Stimulated activated CD8-positive, alpha-beta memory T cell treated with anti-CD3 and anti-CD28 coated beads, Interleukin-12 subunit alpha, Interleukin-12 subunit beta, amount 100 ng/mL, for 24 hours (primary cell): ENCODE data around the gene ADAMTSL2.

Source experiments
- DNase-seq: peaks from one replicate; pipeline ENCODE4 v3.0.0-alpha.2; 2020; ENCODE audit errors: extremely low read depth

The ADAMTSL2 gene

GRCh38 chr9:133534346-133535291 is at the start of gene ADAMTSL2:
ADAMTSL2 (plus strand) TSS chr9:133534704; CDS start chr9:133536713, 2,009 bp downstream.
- DNase-seq: no peak

- DNase-seq: no peak
Observed at GRCh38 chr9:133485531-133486260, 48.8 kb upstream of the ADAMTSL2 start.

- no peak for DNase-seq
Observed at GRCh38 chr9:133487331-133487725, 47.2 kb upstream of the ADAMTSL2 start.

GRCh38 chr9:133488686-133489252 is 45.7 kb upstream of the ADAMTSL2 start:
- no peak for DNase-seq

GRCh38 chr9:133489253-133490190 is 45.0 kb upstream of the ADAMTSL2 start:
- no peak for DNase-seq

- DNase-seq: no peak
Observed at GRCh38 chr9:133490201-133490681, 44.3 kb upstream of the ADAMTSL2 start.

GRCh38 chr9:133490865-133491655 is 43.4 kb upstream of the ADAMTSL2 start:
- DNase-seq: no peak

GRCh38 chr9:133491656-133491925 is 42.9 kb upstream of the ADAMTSL2 start:
- DNase-seq: no peak

GRCh38 chr9:133492061-133493021 is 42.2 kb upstream of the ADAMTSL2 start:
- DNase-seq: no peak

- no peak for DNase-seq
Observed at GRCh38 chr9:133493428-133493827, 41.1 kb upstream of the ADAMTSL2 start.

GRCh38 chr9:133493845-133494540 is 40.5 kb upstream of the ADAMTSL2 start:
- DNase-seq: no peak

GRCh38 chr9:133494636-133495326 is 39.7 kb upstream of the ADAMTSL2 start:
- no peak for DNase-seq

GRCh38 chr9:133495327-133496293 is 38.9 kb upstream of the ADAMTSL2 start:
- DNase-seq: no peak

GRCh38 chr9:133496861-133497842 is 37.4 kb upstream of the ADAMTSL2 start:
- no peak for DNase-seq

- no peak for DNase-seq
Observed at GRCh38 chr9:133499132-133499891, 35.2 kb upstream of the ADAMTSL2 start.
